HepG2 (cell line): ENCODE data around the gene KDM6B.

Experiments used
- BCL6 ChIP-seq: IDR thresholded peaks from 2 replicates; pipeline ENCODE4 v1.6.1; 2016; ENCODE audit warnings: missing genetic modification reagents, missing compliant biosample characterization
- EP300 ChIP-seq, 3 experiments: sonication (generic) in 1 of 3; formaldehyde crosslinking in 1 of 3; IDR thresholded peaks; 2 replicates each; pipeline versions ENCODE4 v1.5.1 to v1.6.1; 2011 to 2020; ENCODE audit warnings: low read depth in 2 of 3, low read length in 2 of 3, borderline replicate concordance in 1 of 3, improper control_type of control experiment in 1 of 3, mild to moderate bottlenecking in 1 of 3, missing genetic modification reagents in 1 of 3, moderate library complexity in 1 of 3
- FOXO1 ChIP-seq: sonication (generic); formaldehyde crosslinking; IDR thresholded peaks from 2 replicates; pipeline ENCODE4 v1.4.0; 2020; ENCODE audit warnings: missing genetic modification reagents
- HCFC1 ChIP-seq: fragments of 150-350 bp; IDR thresholded peaks from 2 replicates; pipeline ENCODE4 v1.6.1; 2014; ENCODE audit warnings: low read depth, low read length
- MAFK ChIP-seq, 2 experiments: IDR thresholded peaks in 1 of 2; conservative IDR thresholded peaks in 1 of 2; 2 replicates each; pipeline ENCODE4 v1.6.1; 2011; ENCODE audit warnings: improper control_type of control experiment in 2 of 2, low read length in 2 of 2
- MYC ChIP-seq: sonication (generic); formaldehyde crosslinking; IDR thresholded peaks from 2 replicates; pipeline ENCODE4 v1.9.0; 2021; ENCODE audit warnings: missing genetic modification reagents, borderline replicate concordance
- POLR2AphosphoS2 ChIP-seq: IDR thresholded peaks from 2 replicates; pipeline ENCODE4 v1.6.1; 2011; ENCODE audit warnings: low read depth, low read length, improper control_type of control experiment
- RFX5 ChIP-seq: IDR thresholded peaks from 2 replicates; pipeline ENCODE4 v1.6.1; 2011; ENCODE audit warnings: low read depth, low read length, improper control_type of control experiment
- YEATS4 ChIP-seq: sonication (generic); formaldehyde crosslinking; IDR thresholded peaks from 2 replicates; pipeline ENCODE4 v1.4.0; 2020; ENCODE audit warnings: missing genetic modification reagents, borderline replicate concordance
- TF ChIP-seq, protein P1 (sequence below): sonication (generic); formaldehyde crosslinking; IDR thresholded peaks from 2 replicates; pipeline ENCODE4 v1.5.0; 2020; ENCODE audit warnings: mild to moderate bottlenecking, missing genetic modification reagents, moderate library complexity

DNA sequence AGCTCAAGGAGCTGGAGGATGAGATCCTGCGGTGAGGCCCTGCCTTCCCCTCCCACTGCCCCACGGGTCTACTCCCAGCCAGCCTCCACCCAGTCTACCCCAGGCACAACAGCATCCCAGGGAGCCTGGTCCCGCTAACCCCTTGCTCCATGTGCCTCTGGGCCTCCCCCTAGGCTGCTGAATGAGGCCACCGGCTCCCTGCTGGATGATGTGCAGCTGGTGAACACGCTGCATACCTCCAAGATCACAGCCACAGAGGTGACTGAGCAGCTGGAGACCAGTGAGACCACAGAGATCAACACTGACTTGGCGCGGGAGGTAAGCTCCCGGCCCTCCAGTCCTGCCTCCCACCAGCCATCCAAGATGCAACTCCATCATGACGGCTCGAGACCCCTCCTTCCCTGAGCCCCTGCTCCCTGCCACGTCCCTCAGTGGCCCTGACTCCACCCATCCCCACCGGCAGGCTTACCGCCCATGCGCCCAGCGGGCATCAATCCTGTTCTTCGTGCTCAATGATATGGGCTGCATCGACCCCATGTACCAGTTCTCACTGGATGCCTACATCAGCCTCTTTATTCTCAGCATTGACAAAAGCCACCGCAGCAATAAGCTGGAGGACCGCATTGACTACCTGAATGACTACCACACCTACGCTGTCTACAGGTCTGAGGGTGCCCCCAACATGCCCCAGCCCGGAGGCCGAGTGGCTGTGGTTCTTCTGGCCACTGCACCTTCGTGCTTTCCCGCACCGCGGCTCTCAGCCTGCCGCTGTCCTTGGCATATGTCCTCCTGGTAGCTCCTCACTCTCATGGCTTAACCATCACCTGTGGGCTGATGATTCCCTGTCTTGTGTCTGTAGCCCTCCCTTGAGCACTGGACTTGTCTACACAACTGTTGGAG, 15.0 kb upstream of the KDM6B start:
- no peak for TF ChIP-seq EP300 (IDR thresholded peaks at IDR 0.05; ENCODE audit: low read depth in 2 of 2, low read length in 2 of 2)
- no peak for TF ChIP-seq EP300 (CRISPR knock-in tag; IDR thresholded peaks at IDR 0.05; ENCODE audit: borderline replicate concordance)
- TF ChIP-seq, protein P1, sequence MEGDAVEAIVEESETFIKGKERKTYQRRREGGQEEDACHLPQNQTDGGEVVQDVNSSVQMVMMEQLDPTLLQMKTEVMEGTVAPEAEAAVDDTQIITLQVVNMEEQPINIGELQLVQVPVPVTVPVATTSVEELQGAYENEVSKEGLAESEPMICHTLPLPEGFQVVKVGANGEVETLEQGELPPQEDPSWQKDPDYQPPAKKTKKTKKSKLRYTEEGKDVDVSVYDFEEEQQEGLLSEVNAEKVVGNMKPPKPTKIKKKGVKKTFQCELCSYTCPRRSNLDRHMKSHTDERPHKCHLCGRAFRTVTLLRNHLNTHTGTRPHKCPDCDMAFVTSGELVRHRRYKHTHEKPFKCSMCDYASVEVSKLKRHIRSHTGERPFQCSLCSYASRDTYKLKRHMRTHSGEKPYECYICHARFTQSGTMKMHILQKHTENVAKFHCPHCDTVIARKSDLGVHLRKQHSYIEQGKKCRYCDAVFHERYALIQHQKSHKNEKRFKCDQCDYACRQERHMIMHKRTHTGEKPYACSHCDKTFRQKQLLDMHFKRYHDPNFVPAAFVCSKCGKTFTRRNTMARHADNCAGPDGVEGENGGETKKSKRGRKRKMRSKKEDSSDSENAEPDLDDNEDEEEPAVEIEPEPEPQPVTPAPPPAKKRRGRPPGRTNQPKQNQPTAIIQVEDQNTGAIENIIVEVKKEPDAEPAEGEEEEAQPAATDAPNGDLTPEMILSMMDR = no peak
- TF ChIP-seq POLR2AphosphoS2 = no peak
- no peak for TF ChIP-seq YEATS4 (CRISPR knock-in tag)
- TF ChIP-seq FOXO1 (CRISPR knock-in tag) = no peak
- no peak for TF ChIP-seq MAFK (conservative IDR thresholded peaks at IDR 0.05 in 1 of 2, IDR thresholded peaks at IDR 0.05 in 1 of 2; ENCODE audit: low read length in 2 of 2)
- no peak for TF ChIP-seq HCFC1
- no peak for TF ChIP-seq RFX5
- no peak for TF ChIP-seq BCL6
- no peak for TF ChIP-seq MYC (CRISPR knock-in tag)
